ENCODE measurements around the gene SPO11.
A peak's percentile ranks its signal among the peaks of the same experiment; 100 is the strongest.

Gene SPO11

GRCh38 chr20:57390604-57391438 lies 61.2 kb downstream of the SPO11 start, which contains the start of gene RBM38:
TSS of gene RBM38 (plus strand) at chr20:57391396. CDS start at chr20:57391582, 186 bp downstream.
- Histone ChIP-seq H3K27ac (ENCODE audit: insufficient read depth in 1 of 2, low read depth in 1 of 2, low read length in 2 of 2, poor library complexity in 1 of 2, severe bottlenecking in 2 of 2) (peak within 1 kb of the TSS in 1 of 2 experiments; percentile 70), H3K36me3 (ENCODE audit: control insufficient read depth in 4 of 4, insufficient read depth in 4 of 4, low read length in 3 of 4) (peaks cover 0 to 23% (median 14%) of the 10 kb centered on the region in 4 experiments), H3K4me1 (ENCODE audit: control extremely low read depth in 1 of 4, control insufficient read depth in 4 of 4, insufficient read depth in 4 of 4, low read length in 3 of 4) (peaks cover 10 to 47% (median 45%) of the 10 kb centered on the region in 4 experiments), H3K27me3 (replicated peaks in 2 of 5; ENCODE audit: control insufficient read depth in 4 of 5, insufficient read depth in 5 of 5, low read length in 4 of 5) (no peaks in the 10 kb centered on the region), H3K4me3 (ENCODE audit: control insufficient read depth in 1 of 7, extremely low read depth in 1 of 7, insufficient read depth in 4 of 7, low read depth in 2 of 7, low read length in 6 of 7) (peak within 1 kb of the TSS; percentile 54 to 82 (median 73)), H3K9me3 (ENCODE audit: control extremely low read depth in 1 of 5, control insufficient read depth in 4 of 5, insufficient read depth in 2 of 5, low read depth in 1 of 5, low read length in 4 of 5) (no peaks in the 10 kb centered on the region)
- POLR2A ChIA-PET: interaction anchor here (0.7 to 2.1 kb wide), 4 partner anchors 8 to 86 kb away, joined by 3 to 16 read pairs (median 4); no protein-coding TSS in a partner anchor
- 28% methylated on average over 44 of the region's 78 CpGs for WGBS (ENCODE audit: insufficient coverage)
- DNase-seq: peak; percentile 36 to 65 (median 61)
- CTCF ChIA-PET: interaction anchor here (1.0 to 3.8 kb wide), 13 partner anchors 8 to 108 kb away, joined by 3 to 15 read pairs (median 4); no protein-coding TSS in a partner anchor

- POLR2A ChIA-PET: interaction anchor here (0.7 to 1.3 kb wide), 5 partner anchors 9 to 84 kb away, joined by 3 to 5 read pairs (median 3); no protein-coding TSS in a partner anchor
- Histone ChIP-seq H3K27ac (ENCODE audit: insufficient read depth in 1 of 2, low read depth in 1 of 2, low read length in 2 of 2, poor library complexity in 1 of 2, severe bottlenecking in 2 of 2) (peak overlapping the region in 1 of 2 experiments; percentile 61), H3K4me3 (ENCODE audit: control insufficient read depth in 1 of 7, extremely low read depth in 1 of 7, insufficient read depth in 4 of 7, low read depth in 2 of 7, low read length in 6 of 7) (peak overlapping the region; percentile 54 to 82 (median 73)), H3K4me1 (ENCODE audit: control extremely low read depth in 1 of 4, control insufficient read depth in 4 of 4, insufficient read depth in 4 of 4, low read length in 3 of 4) (peaks cover 10 to 47% (median 45%) of the 10 kb centered on the region in 4 experiments), H3K9me3 (ENCODE audit: control extremely low read depth in 1 of 5, control insufficient read depth in 4 of 5, insufficient read depth in 2 of 5, low read depth in 1 of 5, low read length in 4 of 5) (no peaks in the 10 kb centered on the region), H3K27me3 (replicated peaks in 2 of 5; ENCODE audit: control insufficient read depth in 4 of 5, insufficient read depth in 5 of 5, low read length in 4 of 5) (no peaks in the 10 kb centered on the region), H3K36me3 (ENCODE audit: control insufficient read depth in 4 of 4, insufficient read depth in 4 of 4, low read length in 3 of 4) (peaks cover 0 to 30% (median 21%) of the 10 kb centered on the region in 4 experiments)
- 2% methylated on average over 52 of the region's 98 CpGs for WGBS (ENCODE audit: insufficient coverage)
- DNase-seq: peak in 2 of 3 donors; percentile 29 to 45
- CTCF ChIA-PET: interaction anchor here (1.0 to 3.8 kb wide), 10 partner anchors 9 to 107 kb away, joined by 3 to 15 read pairs (median 4); no protein-coding TSS in a partner anchor
These were observed 62.1 kb downstream of the SPO11 start for GRCh38 chr20:57391439-57392301.

GRCh38 chr20:57392512-57393271 lies 63.1 kb downstream of the SPO11 start:
- peaks cover 10 to 57% (median 54%) of the 10 kb centered on the region in 4 experiments for H3K4me1 ChIP-seq (ENCODE audit: control extremely low read depth in 1 of 4, control insufficient read depth in 4 of 4, insufficient read depth in 4 of 4, low read length in 3 of 4)
- ChIA-PET CTCF (interaction anchor here (1.0 to 3.8 kb wide), 6 partner anchors 9 to 45 kb away, joined by 3 to 15 read pairs (median 4); no protein-coding TSS in a partner anchor), POLR2A (interaction anchor here (0.5 to 1.3 kb wide), 5 partner anchors 9 to 84 kb away, joined by 3 to 8 read pairs (median 4); no protein-coding TSS in a partner anchor)
- no peaks in the 10 kb centered on the region for H3K9me3 ChIP-seq (ENCODE audit: control extremely low read depth in 1 of 5, control insufficient read depth in 4 of 5, insufficient read depth in 2 of 5, low read depth in 1 of 5, low read length in 4 of 5)
- peak overlapping the region; percentile 0 to 82 (median 58) for H3K4me3 ChIP-seq (ENCODE audit: control insufficient read depth in 1 of 7, extremely low read depth in 1 of 7, insufficient read depth in 4 of 7, low read depth in 2 of 7, low read length in 6 of 7)
- DNase-seq: peak; percentile 61 to 90 (median 81)
- WGBS (ENCODE audit: insufficient coverage): 47% methylated on average over 22 of the region's 33 CpGs
- no peaks in the 10 kb centered on the region for H3K27me3 ChIP-seq (replicated peaks in 2 of 5; ENCODE audit: control insufficient read depth in 4 of 5, insufficient read depth in 5 of 5, low read length in 4 of 5)
- H3K27ac ChIP-seq (ENCODE audit: insufficient read depth in 1 of 2, low read depth in 1 of 2, low read length in 2 of 2, poor library complexity in 1 of 2, severe bottlenecking in 2 of 2): peak overlapping the region in 1 of 2 experiments; percentile 61
- H3K36me3 ChIP-seq (ENCODE audit: control insufficient read depth in 4 of 4, insufficient read depth in 4 of 4, low read length in 3 of 4): peaks cover 0 to 35% (median 23%) of the 10 kb centered on the region in 4 experiments
